CD14-positive monocyte (primary cell): ENCODE measurements around the gene NPAT. TPM values are rescaled to one million over a fixed set of nuclear protein-coding genes. Genes with fewer than 3 reads are reported as not detected.
A peak's percentile ranks its signal among the peaks of the same experiment; 100 is the strongest.

Experiments used
- DNase-seq, 3 donors: peaks; one replicate each; pipeline ENCODE4 v3.0.0-alpha.2; 2011 to 2022
- H2AFZ ChIP-seq: 2 replicates; pipeline ENCODE4 v1.6.0; 2012; ENCODE audit warnings: mild to moderate bottlenecking, low read depth, low read length, inconsistent platforms; ENCODE audit not compliant: insufficient read depth, poor library complexity, severe bottlenecking
- H3K27ac ChIP-seq, 2 donors: 1 replicate in 1 of 2; 2 replicates in 1 of 2; pipeline ENCODE4 v1.5.1; 2012 to 2013; ENCODE audit warnings: low read length in 2 of 2, control low read depth in 1 of 2, inconsistent platforms in 1 of 2, low read depth in 1 of 2, mild to moderate bottlenecking in 1 of 2
- H3K27me3 ChIP-seq, 2 donors: one replicate each; pipeline versions ENCODE4 v1.6.0 to v1.6.1; 2011 to 2013; ENCODE audit warnings: low read length in 2 of 2; ENCODE audit not compliant: control insufficient read depth in 2 of 2, insufficient read depth in 2 of 2
- H3K36me3 ChIP-seq, 2 donors: replicated peaks in 1 of 2; 1 replicate in 1 of 2; 2 replicates in 1 of 2; pipeline versions ENCODE4 v1.5.1 to v1.6.1; 2012 to 2013; ENCODE audit warnings: low read length in 2 of 2, control low read depth in 1 of 2, inconsistent platforms in 1 of 2, mild to moderate bottlenecking in 1 of 2; ENCODE audit not compliant: insufficient read depth in 2 of 2, control insufficient read depth in 1 of 2
- H3K4me1 ChIP-seq, 2 donors: 1 replicate in 1 of 2; 2 replicates in 1 of 2; pipeline versions ENCODE4 v1.5.1 to v1.6.1; 2012 to 2013; ENCODE audit warnings: low read length in 2 of 2, control low read depth in 1 of 2, inconsistent platforms in 1 of 2, mild to moderate bottlenecking in 1 of 2, moderate library complexity in 1 of 2; ENCODE audit not compliant: insufficient read depth in 2 of 2, control insufficient read depth in 1 of 2
- H3K4me2 ChIP-seq: replicated peaks from 2 replicates; pipeline ENCODE3; 2012; ENCODE audit warnings: low read length, moderate library complexity, mild to moderate bottlenecking; ENCODE audit not compliant: poor library complexity, severe bottlenecking; ENCODE audit errors: extremely low read depth
- H3K4me3 ChIP-seq, 3 experiments: fragments of 200-600 bp in 1 of 3; sonication (generic) in 1 of 3; replicated peaks in 1 of 3; 1 replicate in 2 of 3; 2 replicates in 1 of 3; pipeline ENCODE4 v1.5.1; 2011 to 2013; ENCODE audit warnings: low read length in 3 of 3, mild to moderate bottlenecking in 3 of 3, control low read depth in 2 of 3, low read depth in 2 of 3, inconsistent platforms in 1 of 3, moderate library complexity in 1 of 3
- H3K79me2 ChIP-seq: 2 replicates; pipeline ENCODE4 v1.6.0; 2012; ENCODE audit warnings: mild to moderate bottlenecking, control low read depth, inconsistent platforms, low read length, moderate library complexity; ENCODE audit not compliant: insufficient read depth
- H3K9ac ChIP-seq: 2 replicates; pipeline ENCODE4 v1.6.0; 2017; ENCODE audit warnings: low read length, mild to moderate bottlenecking; ENCODE audit not compliant: insufficient read depth, poor library complexity, severe bottlenecking
- H3K9me3 ChIP-seq, 2 donors: replicated peaks in 1 of 2; 1 replicate in 1 of 2; 2 replicates in 1 of 2; pipeline versions ENCODE4 v1.5.1 to v1.6.1; 2012 to 2013; ENCODE audit warnings: low read length in 2 of 2, control low read depth in 1 of 2; ENCODE audit not compliant: control insufficient read depth in 1 of 2, insufficient read depth in 1 of 2
- H4K20me1 ChIP-seq: 2 replicates; pipeline ENCODE4 v1.6.0; 2012; ENCODE audit warnings: mild to moderate bottlenecking, low read length, control low read depth, moderate library complexity; ENCODE audit not compliant: insufficient read depth
- H3K27ac Mint-ChIP-seq, 7 donors: one replicate each; pipeline ENCODE4 v1.8.0; 2020; ENCODE audit warnings: mild to moderate bottlenecking in 7 of 7, mixed read lengths in 7 of 7, moderate library complexity in 6 of 7, inconsistent platforms in 2 of 7
- H3K27me3 Mint-ChIP-seq, 3 donors: one replicate each; pipeline ENCODE4 v1.8.0; 2021 to 2022; ENCODE audit warnings: low read depth in 3 of 3, mild to moderate bottlenecking in 3 of 3, mixed read lengths in 3 of 3, moderate library complexity in 3 of 3, inconsistent platforms in 1 of 3
- H3K36me3 Mint-ChIP-seq, 2 donors: one replicate each; pipeline ENCODE4 v1.8.0; 2020; ENCODE audit warnings: mixed read lengths in 2 of 2, inconsistent platforms in 1 of 2, mild to moderate bottlenecking in 1 of 2
- H3K4me1 Mint-ChIP-seq: one replicate; pipeline ENCODE4 v1.8.0; 2020; ENCODE audit warnings: mild to moderate bottlenecking, mixed read lengths
- H3K4me3 Mint-ChIP-seq, 2 donors: one replicate each; pipeline ENCODE4 v1.8.0; 2020; ENCODE audit warnings: mild to moderate bottlenecking in 2 of 2, mixed read lengths in 2 of 2, moderate library complexity in 1 of 2
- H3K9me3 Mint-ChIP-seq, 7 donors: one replicate each; pipeline ENCODE4 v1.8.0; 2020 to 2022; ENCODE audit warnings: mixed read lengths in 7 of 7, mild to moderate bottlenecking in 6 of 7, moderate library complexity in 6 of 7, inconsistent platforms in 2 of 7
- CTCF ChIP-seq: fragments of 200-600 bp; IDR thresholded peaks from one replicate; pipeline ENCODE4 v1.8.0; 2022; ENCODE audit warnings: antibody characterized with exemption, mild to moderate bottlenecking
- WGBS: methylation state at CpG from one replicate; pipeline ENCODE4 v1.1.5; 2013; ENCODE audit warnings: missing lambda C conversion rate; ENCODE audit not compliant: insufficient coverage; 5-methylcytosine and 5-hydroxymethylcytosine counted together
- intact Hi-C, 2 donors: fragments of 100-400 bp; cut with micrococcal nuclease; formaldehyde crosslinking; loops; one replicate each; pipeline versions ENCODE4 v1.15.0 to v1.15.1; 2023
- polyA plus RNA-seq, 3 donors: library from polyadenylated mRNA; depleted of rRNA in 1 of 3; unstranded in 2 of 3; stranded (reverse) in 1 of 3; fragments of 300-500 nt in 2 of 3; fragments of >200 nt in 1 of 3; fragmentation: Illumina TruSeq in 2 of 3; gene quantifications; 1 replicate in 2 of 3; 2 replicates in 1 of 3; pipeline ENCODE4 v1.2.3, GENCODE V29; 2012 to 2021

Gene NPAT
- polyA plus RNA-seq, 3 donors: 3.7 to 5.0 (median 4.1) TPM

DNA sequence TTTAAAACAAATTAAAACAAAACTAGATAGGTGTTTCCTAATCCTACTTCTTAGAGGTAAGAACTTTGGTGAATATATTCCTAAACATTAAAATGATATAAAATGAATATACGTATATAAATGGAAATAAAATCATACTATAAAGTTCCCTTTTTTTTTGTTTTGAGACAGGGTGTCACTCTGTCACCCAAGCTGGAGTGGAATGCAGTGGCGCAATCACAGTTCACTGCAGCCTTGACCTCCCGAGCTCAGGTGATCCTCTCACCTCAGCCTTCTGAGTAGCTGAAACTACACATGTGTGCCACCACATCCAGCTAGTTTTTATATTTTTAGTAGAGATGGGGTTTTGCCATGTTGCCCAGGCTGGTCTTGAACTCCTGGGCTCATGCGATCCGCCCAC lies 44.9 kb downstream of the NPAT start:
- no peak overlapping the region for H3K4me3 Mint-ChIP-seq
- no peak overlapping the region for H3K27ac ChIP-seq
- H3K36me3 ChIP-seq: peaks cover 49 to 88% of the 10 kb centered on the region in 2 donors
- H3K36me3 Mint-ChIP-seq: peaks cover 56 to 73% of the 10 kb centered on the region in 2 donors
- TF ChIP-seq CTCF: no peak
- no peak for DNase-seq
- H3K27me3 Mint-ChIP-seq: no peaks in the 10 kb centered on the region
- no peaks in the 10 kb centered on the region for H3K9me3 ChIP-seq
- no peak overlapping the region for H3K4me2 ChIP-seq
- H3K4me1 Mint-ChIP-seq: no peaks in the 10 kb centered on the region
- no peaks in the 10 kb centered on the region for H3K27me3 ChIP-seq
- peaks cover 0 to 2% (median 0%) of the 10 kb centered on the region in 7 donors for H3K9me3 Mint-ChIP-seq
- H4K20me1 ChIP-seq: no peaks in the 10 kb centered on the region
- intact Hi-C loops: no loop called here
- H3K27ac Mint-ChIP-seq: no peak overlapping the region
- H2AFZ ChIP-seq: no peak overlapping the region
- no peak overlapping the region for H3K4me3 ChIP-seq
- 100% methylated on average over 2 of the region's 5 CpGs for WGBS
- no peaks in the 10 kb centered on the region for H3K79me2 ChIP-seq
- H3K4me1 ChIP-seq: no peaks in the 10 kb centered on the region
- H3K9ac ChIP-seq: no peak overlapping the region

- no peak for DNase-seq
- Mint-ChIP-seq H3K36me3 (peaks cover 55 to 75% of the 10 kb centered on the region in 2 donors), H3K9me3 (no peaks in the 10 kb centered on the region), H3K4me3 (no peak overlapping the region), H3K27me3 (peaks cover 0 to 2% (median 0%) of the 10 kb centered on the region in 3 donors), H3K4me1 (no peaks in the 10 kb centered on the region), H3K27ac (peak overlapping the region in 2 of 7 donors; percentile 23 to 41)
- Histone ChIP-seq H4K20me1 (no peaks in the 10 kb centered on the region), H3K27ac (no peak overlapping the region), H3K9me3 (no peaks in the 10 kb centered on the region), H3K4me2 (no peak overlapping the region), H3K27me3 (no peaks in the 10 kb centered on the region), H3K36me3 (peaks cover 67 to 98% of the 10 kb centered on the region in 2 donors), H3K4me1 (no peaks in the 10 kb centered on the region), H3K4me3 (no peak overlapping the region), H2AFZ (no peak overlapping the region), H3K79me2 (no peaks in the 10 kb centered on the region), H3K9ac (no peak overlapping the region)
- TF ChIP-seq CTCF: no peak
- no CpG with 5 or more reads among the region's 2 CpGs for WGBS
- intact Hi-C loops: no loop called here
Observed at GRCh38 chr11:108170184-108170583, 52.3 kb downstream of the NPAT start.
